IPS DF 4.7 (cell line): ENCODE results near the gene KRT17.

Experiments
- DNase-seq: peaks from one replicate; pipeline ENCODE4 v3.0.0-alpha.2; 2013; ENCODE audit warnings: low spot score; ENCODE audit errors: extremely low read depth

The KRT17 gene

DNA sequence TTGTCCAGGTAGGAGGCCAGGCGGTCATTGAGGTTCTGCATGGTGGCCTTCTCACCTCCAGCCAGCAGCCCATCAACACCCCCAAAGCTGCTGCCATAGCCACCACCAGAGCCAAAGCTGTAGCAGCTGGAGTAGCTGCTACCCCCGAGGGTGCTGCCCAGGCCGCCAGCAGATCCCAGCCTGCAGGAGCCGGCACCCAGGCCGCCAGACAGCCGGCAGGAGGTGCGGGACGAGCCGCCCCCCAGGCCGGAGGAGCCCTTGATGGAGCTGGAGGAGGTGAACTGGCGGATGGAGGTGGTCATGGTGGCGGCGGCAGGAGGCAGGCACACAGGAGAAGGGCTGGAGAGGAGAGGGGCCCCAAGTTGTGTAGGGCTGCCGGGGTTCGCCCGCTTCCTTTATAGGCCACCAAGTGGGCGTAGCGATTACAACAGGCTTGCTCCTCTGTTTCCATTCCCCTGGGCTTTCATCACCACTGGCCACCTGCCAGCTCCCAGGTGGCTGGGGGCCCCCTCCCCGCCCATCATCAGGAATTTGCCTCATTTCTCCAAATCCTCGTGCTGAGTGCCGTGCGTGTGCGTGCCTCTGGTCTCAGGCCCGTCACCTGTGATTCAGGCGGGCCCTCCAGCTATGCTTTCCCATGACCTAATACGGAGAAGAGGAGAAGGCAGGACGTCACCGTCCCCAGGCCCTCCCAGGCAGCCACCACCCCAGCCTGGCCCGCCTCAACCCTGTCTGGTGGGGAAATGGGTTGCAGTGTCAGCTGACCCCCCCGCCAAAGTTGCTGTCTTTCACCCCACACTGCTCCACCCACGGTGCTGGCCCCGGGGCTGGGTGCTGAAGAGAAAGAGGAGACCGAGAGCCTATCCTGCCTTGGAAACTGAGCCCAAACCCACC, at the start of gene KRT17:
Gene KRT17, minus strand, starts transcription at position 368 of the 894 bp plus-strand sequence. Its CDS starts 66 bp downstream, at position 302.
- DNase-seq, result no peak

DNA sequence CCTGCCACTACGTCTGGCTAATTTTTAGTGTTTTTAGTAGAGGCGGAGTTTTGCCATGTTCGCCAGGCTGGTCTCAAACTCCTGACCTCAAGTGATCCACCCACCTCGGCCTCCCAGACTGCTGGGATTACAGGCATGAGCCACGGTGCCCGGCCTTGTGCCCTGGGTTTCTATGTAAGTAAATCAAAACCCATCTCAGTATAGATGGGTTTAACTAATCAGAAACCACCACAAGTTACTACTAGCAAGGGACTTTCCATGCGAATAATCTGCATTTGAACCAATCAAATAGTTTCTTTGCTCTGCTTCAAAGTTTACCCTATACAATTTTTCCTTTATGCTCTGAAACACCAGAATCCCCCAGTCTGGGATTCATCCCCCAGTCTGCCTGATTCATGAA, 47.8 kb upstream of the KRT17 start:
- DNase-seq, result no peak

DNA sequence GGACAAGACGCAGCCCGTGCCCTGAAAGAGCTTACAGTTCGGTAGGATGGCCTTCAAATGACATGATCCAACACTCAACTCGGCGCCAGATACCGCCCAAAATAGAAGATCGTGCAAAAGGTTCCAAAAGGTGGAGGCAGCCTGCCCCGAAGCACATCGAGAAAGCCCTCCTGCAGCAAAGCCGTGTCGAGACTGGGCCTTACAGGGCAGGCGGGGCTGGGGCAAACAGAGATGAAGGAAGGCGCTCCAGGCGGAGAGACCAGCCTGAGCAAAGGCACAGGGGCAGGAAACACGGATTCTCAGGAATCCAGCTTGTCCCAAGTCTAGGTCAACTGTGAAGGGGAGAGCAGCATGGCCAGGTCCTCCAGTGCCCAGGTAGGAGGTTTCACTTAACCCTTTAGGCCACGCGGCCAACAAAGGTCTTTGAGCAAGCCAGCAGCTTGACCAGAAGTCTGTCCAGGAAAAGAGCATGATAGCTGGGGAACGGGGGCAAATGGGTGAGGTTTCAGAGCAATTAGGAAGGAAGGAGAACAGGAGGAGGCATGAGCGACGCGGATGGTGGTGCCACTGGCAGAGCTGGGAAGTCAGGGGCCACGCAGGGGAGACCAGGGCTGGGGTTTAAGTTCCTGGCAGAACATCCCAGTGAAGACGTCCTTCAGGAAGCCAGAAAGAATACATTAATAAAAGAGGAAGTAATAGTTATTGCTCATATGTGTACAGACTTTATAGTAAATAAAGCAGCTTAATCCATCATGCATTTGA, 43.1 kb upstream of the KRT17 start:
- DNase-seq, result no peak

DNA sequence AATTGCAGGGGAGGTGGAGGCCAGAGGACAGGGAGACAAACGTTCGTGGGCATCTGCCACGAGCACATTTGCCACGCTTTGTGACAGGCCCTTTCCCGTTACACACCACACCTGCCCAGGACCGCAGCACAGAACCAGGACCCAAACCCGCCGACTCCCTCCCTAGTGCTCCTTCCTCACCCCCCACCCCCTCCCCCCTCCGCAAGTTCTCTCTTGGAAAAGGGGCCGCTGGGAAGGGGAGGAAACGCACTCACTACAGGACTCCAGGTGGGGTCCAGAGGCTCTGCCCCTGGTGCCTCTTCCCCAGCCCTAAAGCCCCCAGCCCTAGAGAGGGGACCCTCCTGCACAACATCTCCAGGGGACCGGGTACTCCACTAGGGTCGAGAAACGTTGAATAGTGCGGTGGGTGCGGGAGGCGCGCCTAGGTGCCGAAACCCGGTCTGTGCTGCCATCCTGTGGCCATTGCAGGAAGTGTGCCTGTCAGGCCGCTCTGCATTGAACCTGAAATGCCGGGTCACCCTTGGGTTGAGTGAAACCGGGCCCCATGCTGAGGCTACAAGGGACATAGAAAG, 42.4 kb upstream of the KRT17 start:
- DNase-seq, result no peak

DNA sequence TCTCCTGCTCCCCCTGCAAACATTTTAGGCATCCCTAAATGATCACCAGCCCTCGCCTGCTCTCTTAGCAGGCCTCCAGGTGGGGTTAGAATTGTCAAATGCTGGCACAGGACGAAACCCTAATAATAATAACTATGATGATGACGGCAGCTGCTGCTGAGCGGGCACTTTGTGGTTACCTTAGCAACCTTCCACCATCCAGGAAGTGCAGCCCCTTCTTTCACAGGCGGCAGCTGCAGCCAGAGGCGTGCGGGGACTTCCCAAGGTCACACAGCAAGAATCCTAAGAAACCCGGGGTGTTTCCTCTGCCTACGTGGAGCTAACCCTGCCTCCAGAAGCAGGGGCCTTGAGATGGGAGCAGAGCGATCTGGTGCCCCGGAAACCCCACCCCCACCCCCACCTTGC, 41.9 kb upstream of the KRT17 start:
- DNase-seq, result no peak

DNA sequence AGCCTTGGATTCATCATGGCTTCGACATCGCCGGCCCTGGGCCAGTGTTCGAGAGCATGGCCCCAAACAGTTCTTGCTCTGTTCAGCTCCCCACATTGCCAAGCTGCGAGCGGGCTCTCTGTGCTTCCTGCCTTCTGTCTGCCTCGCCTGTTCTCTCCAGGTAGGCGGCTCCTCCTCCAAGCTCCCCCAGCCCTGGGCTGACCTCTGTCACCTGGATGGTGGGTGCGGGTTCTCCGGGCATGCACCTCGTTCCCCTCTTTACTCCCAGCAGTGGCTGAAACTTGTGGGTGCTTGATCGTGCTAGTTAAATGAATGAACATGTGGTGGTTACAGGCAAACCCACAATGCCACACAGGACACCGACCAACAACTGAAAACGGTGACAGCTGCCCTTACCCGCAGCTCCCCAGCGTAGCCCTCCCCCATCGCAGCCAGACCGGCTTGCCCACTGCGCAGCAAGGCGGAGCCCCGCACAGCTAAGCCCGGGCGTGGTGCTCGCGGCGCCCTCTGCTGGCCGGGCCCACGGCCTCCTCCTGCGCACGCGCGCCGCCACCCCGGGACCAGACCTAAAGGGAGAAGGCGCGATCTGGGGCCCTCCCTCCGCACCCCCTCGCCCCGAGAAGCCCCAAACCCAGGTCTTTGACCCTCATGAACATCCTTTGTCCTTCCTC, 41.3 kb upstream of the KRT17 start:
- no peak for DNase-seq

DNA sequence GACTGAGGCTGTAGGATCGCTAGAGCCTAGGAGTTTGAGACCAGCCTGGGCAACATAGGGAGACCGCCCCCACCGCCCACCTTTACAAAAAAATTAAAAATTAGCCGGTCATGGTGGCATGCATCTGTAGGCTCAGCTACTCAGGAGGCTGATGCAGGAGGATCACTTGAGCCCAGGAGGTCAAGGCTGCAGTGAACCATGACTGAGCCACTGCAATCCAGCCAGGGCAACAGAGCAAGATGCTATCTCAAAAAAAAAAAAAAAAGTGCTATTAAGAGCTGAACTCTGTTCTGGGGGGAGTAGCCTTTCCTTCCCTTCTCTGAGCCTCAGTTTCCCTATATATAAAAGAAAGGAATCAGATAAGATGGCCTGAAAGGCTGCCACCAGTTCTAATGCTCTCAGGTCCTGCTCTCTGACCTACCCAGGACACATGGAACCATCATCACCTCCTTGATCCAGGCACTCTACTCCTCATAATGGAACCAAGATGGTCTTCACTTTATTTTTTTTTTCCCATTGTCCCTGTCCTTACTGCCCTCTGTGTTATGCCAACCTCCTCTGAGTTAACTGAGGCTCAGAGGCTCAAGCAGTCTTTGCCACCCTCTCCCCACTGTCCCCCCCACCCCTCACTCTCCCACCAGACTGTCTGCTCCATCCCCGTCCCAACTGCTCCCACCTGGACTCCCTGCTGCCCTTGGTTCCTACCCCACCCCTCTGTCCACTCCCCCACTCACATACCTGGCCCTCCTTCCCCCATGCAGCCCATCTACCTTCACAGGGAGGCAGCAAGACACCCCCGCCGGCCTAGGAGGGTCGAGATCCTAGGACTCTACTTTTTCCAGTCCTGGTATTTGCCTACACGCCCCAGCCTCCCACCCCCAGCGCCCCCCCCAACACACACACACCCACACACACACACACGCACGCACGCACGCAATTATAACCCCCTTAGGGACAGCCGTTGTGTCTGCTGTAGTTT, 40.5 kb upstream of the KRT17 start:
- no peak for DNase-seq

DNA sequence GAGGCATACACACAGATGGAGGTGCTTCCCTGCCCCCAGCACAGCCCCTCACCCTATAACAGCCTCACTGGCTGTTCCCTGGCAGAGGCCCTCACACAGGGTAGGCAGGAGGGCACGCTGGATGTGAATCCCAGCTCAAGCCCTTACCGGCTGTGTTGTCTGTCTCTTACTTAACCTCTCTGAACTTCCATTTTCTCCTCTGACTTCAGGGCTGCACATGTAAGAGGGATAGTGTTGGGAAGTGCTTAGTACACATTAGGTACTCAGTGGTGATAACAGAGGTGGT, 39.7 kb upstream of the KRT17 start:
- no peak for DNase-seq

DNA sequence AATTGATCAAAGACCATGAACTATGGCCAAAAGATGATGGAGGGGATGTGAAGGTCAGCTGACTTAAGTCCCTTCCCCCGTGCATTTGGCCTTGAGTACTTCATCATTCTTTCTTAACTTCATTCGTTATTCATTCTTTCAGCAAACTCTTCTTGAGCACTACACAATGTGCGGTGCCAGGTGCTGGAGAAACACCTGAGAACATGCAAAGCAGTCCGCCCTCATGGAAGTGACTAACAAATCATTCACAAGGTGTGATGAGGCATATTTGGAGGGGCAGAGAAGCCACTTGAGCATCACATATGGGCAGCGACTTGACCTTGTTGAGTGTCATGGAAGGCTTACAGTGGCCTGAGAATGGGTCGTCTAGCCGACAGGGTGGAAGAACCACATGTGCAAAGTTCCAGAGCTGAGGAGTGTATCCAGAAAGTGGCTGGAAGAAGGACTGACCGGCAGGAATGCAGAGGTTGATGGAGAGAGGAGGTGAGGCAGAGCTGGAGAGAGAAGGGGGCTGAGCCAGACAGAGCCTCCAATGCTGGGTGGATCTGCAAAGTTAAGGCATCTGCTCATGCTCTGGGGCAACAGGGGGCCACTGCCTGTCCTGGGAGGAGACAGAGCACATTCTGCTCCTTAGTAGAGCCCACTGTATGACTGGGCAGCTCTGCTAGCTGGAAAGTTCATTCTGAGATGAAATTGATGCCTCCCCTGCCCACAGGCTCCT, 39.2 kb upstream of the KRT17 start:
- no peak for DNase-seq

DNA sequence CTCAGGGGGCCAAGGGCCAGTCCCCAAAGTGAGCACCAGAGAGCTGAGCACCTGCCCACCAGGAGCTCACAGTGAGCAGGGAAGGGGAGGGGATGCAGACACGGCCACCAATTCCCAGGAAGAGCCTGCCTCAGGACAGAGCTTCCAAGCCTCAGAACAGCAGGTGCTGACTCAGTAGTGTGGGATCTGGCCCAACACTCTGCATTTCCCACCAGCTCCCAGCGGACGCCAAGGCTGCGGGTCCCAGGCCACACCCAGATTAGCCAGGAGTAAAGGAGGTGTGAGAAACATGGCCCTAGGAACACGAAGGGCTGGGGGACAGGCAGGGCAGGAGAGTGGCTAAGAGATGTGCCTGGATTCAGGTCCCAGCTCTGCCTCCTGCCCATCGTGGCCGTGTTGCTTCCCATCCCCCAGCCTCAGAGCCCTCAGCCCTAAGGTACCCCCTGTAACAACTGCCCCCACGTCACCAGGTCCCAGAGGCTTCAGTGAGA, 35.9 kb upstream of the KRT17 start:
- DNase-seq, result no peak

DNA sequence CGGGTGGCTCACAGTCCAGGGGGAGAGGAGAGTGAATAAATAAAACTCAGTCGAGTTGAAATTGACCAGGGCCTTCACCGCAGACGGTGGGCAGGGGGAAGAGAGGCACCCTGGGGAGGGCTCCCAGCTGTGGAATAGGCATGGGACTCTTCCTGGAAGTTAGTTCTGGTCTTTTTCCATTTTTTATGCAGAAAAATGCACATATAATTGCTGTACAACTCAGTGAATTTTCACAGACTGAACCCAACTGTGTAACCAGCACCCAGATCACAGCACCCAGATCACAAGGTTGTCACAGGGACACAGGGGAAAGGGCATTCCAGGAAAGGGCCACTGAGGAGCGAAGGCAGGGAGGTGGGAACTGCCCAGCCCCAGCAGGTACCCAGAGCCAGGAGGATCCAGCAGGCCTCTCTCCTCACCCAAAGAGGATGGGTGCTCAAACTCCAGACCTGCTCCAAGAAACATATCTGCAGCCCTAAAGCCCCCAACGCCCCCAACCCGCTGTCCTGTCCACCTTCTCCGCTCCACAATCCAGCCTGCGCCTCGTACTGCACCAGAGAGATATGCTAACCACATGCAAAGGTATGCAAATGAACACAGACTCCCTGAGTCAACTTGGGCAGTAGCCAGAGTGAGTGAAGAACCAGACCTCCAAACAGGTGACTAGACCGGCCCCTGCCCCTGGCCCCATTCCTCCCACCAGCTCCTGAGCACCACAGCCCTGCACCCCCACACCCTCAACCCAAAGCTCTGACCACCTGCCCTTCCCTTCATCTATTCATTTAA, 35.2 kb upstream of the KRT17 start:
- no peak for DNase-seq

DNA sequence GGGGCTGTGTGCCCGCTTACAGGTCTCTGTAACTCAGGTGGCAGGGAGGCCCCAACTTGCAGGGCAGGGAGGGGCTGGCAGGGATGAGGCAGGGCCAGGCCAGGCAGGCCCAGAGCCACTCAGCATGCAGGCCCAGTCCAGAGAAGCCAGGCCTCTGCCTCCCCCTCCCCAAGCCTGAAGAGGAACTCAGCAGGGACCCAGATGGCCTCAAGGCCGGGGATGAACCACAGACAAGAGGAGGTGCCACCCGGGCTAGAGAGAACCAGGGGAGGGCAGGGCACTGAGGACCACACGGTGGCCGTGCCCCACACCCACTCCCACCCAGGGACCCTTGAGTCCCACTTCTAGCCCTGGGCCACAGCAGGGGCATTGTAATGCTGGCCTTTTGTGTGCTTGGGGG, 34.5 kb upstream of the KRT17 start:
- DNase-seq, result no peak

DNA sequence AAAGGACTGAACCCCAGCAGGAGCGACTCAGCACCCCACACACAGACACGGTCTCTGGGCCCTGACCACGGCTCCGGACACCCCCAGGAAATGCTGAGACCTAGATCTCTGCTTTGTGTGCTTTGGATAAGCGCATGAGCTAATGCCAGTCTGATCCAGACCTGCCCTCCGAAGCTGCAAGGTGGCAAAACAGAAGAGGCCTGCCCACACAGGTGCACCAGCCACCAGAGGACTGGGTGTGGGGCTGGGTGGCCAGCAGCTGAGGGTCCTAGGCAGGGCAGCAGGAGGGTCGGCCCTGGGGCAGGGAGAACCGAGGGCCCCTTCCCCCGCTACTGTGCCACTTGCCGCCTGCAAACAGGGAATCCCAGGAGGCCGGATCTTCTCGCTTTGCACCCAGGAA, 33.6 kb upstream of the KRT17 start:
- DNase-seq, result no peak

DNA sequence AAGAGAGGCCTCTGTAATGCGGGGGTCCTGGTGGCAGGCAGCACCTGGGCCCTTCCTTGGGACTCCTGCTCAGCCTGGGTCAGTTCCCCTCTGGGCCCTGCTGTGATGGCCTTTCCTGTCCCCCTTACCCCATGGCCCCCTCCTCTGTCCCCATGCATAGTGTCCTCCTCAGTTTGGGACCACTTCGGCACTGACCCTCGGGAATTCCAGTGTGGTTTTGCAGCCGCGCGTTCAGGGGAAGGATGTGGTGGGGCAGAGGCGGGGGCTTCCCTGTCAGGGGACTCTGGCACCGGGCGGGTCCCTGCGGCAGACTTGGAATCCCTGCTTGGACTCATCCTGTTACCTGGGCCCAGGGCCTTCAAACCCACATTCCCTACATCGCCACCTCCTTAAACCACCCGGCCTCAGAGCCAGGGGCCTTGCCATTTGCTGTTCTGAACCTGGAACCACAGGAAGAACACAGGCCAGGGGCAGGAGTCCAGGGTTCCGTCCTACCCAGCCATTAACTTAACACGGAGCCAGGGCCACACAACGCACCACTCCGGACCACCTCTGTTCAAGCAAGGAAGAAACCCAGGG, 32.9 kb upstream of the KRT17 start:
- no peak for DNase-seq

DNA sequence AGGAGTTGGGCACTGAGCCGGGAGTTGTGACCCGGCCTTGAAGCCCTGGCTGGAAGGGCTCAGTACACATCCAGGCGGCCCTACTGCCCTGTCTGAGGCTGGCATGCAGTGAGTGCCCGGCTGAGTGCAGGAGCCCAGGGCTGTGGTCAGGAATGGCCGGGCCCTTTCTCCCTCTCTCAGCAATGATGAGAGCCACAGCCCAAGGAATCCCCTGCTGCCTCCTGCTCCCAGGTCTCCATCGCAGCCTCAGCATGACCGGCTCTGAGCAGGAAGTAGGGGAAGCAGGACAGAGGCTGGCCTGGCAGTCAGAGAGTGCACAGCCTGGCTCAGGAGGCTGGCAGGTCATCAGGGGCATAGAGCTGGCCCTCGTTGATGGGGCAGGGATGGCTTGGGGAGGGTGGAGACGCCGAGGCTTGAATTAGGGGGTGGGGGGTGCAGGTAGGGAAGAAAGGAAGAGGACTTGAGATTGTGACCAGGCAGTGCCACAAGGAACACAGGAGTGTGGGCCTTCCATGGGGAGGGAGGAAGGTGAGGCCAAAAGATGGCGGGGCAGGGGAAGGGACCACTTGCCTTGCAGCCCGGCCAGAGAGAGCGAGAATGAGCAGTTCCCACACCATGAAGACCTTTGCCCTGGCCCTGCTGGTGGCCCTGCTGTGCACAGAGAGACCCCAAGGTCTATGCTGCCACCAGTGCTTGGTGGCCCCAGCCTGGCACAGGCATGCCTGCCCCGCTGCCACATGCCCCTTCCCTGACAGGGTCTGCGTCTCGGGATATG, 32.1 kb upstream of the KRT17 start:
- no peak for DNase-seq

DNA sequence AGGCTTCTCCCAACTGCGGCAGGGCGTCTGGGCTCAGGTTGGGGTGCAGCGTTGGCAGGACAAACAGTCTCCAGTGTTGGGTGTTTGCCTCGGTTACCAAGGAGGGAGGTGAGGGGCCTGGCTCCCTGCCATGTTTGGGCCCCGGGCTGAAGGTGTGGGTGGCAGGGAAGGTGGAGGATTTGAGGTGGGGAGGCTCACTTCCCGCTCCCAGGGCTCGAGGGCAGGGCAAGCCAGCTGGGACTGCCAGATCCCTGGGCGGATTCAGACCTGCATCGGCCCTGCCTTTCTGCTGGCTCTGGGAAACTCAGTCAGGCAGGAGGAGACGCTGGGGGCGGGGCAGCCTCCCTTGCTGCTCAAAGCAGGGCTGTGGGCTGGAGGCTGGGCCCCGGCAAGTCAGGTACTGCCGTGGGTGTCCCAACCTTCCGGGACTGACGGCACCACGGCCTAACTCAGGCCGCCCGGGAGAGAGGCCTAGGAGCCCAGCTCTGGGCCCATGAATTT, 31.3 kb upstream of the KRT17 start:
- no peak for DNase-seq

DNA sequence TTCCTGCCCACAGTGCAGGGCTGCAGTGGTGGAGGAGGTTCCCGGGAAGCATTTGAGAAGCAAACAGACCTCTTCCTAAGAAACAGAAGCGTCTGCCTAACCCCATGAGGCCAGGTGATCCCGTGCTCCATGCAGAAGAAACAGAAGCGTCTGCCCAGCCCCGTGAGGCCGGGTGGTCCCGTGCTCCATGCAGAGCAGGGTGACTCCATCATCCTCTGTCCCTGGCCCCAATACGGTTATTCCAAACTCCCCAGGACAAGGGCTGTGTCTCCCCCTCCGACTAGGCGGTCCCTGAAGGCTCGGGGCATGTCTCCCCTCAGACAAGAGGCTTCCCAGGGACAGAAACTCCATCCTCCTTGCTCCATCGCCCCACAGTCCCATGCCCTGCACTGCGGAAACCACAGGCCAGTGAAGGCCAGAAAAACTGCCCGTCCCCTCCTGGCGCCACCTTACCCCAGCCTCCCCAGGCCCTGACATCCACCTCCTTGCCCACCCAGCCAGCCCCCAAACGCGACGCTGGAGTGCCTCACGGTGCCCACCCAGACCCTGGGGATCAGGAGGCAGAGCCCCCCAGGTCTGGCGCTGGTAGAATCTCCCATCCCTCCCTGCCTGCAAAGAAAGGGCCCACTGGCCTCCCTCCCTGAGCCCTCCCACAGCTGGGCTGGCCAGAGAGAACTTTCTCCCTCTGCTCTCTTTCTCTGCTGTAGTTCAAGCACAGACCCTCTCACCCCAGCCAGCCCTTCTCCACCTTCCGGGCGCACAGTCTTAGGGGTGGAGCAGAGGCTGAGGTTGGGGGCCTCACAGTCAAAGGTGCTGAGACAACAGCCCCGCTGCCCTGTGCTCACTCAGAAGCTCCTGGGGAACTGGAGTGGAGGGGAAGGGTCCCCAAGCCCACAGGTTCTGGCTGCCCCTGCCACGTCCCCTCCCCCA, 30.6 kb upstream of the KRT17 start:
- DNase-seq, result no peak
